Muscle layer of colon (tissue), 2 donors: Measurements from ENCODE around the gene JAZF1.

Source experiments
- H3K27ac ChIP-seq: one replicate; pipeline ENCODE4 v1.7.0; 2013; ENCODE audit warnings: low read depth, mild to moderate bottlenecking, low read length, moderate library complexity
- H3K27me3 ChIP-seq, 2 donors: one replicate each; pipeline ENCODE4 v1.7.0; 2013; ENCODE audit warnings: low read length in 2 of 2, mild to moderate bottlenecking in 2 of 2; ENCODE audit not compliant: insufficient read depth in 2 of 2, control insufficient read depth in 1 of 2
- H3K36me3 ChIP-seq: one replicate; pipeline ENCODE4 v1.7.0; 2013; ENCODE audit warnings: mild to moderate bottlenecking, low read length; ENCODE audit not compliant: insufficient read depth
- H3K4me1 ChIP-seq: one replicate; pipeline ENCODE4 v1.7.0; 2013; ENCODE audit warnings: mild to moderate bottlenecking, low read length; ENCODE audit not compliant: insufficient read depth
- H3K4me3 ChIP-seq, 2 donors: one replicate each; pipeline ENCODE4 v1.7.0; 2013; ENCODE audit warnings: low read length in 2 of 2, low read depth in 1 of 2, mild to moderate bottlenecking in 1 of 2, moderate library complexity in 1 of 2
- H3K9ac ChIP-seq: one replicate; pipeline ENCODE4 v1.7.0; 2013; ENCODE audit warnings: low read length
- H3K9me3 ChIP-seq: one replicate; pipeline ENCODE4 v1.7.0; 2013; ENCODE audit warnings: mild to moderate bottlenecking, low read length
- donor health status: abdominal sarcoma.
- donor health status: Adenocarcinoma of cecum.

Gene JAZF1

DNA sequence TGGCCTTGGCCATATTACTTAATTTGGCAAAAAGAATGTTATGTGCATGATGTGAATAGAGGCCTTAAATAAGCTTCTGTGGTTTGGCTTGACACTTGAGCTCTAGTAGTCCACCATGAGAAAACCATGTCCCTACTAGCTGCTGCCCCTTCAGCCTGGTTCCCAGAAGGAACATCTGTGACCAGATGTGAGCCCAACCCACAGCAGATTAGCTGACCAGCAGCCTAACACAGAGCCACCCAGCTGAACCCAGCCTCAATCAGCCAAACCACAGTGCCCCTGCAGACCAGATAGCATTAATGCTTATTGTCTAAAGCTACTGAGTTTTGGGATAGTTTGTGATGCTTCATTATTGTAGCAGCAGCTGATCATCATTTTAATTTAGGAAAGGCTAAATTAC lies 16.6 kb downstream of the JAZF1 start:
- Histone ChIP-seq H3K4me1 (peaks cover 30% of the 10 kb centered on the region), H3K36me3 (no peaks in the 10 kb centered on the region), H3K4me3 (no peak overlapping the region), H3K9ac (no peak overlapping the region), H3K9me3 (no peaks in the 10 kb centered on the region), H3K27ac (no peak overlapping the region), H3K27me3 (no peaks in the 10 kb centered on the region)

DNA sequence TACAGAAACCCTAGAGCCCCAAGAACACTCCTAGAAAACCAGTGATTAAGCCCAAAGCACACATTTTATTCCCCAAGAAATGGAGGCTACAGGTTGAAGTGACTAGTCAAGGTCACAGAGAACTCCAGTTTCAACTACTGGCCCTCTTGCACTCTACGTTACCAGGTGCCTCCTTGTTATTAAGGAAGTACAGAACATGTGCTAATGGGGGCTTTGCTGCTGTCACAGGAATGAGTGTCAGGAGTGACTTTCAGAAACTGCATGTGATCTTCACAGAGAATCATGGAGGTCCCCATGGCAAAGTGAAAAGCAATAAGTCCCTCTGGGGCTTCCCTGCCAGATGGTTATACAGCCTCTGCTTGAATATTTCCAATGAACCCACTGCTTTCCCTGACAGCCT lies 19.3 kb downstream of the JAZF1 start:
- Histone ChIP-seq H3K9ac (no peak overlapping the region), H3K4me1 (peaks cover 43% of the 10 kb centered on the region), H3K9me3 (no peaks in the 10 kb centered on the region), H3K27me3 (no peaks in the 10 kb centered on the region), H3K4me3 (no peak overlapping the region), H3K27ac (no peak overlapping the region), H3K36me3 (no peaks in the 10 kb centered on the region)

DNA sequence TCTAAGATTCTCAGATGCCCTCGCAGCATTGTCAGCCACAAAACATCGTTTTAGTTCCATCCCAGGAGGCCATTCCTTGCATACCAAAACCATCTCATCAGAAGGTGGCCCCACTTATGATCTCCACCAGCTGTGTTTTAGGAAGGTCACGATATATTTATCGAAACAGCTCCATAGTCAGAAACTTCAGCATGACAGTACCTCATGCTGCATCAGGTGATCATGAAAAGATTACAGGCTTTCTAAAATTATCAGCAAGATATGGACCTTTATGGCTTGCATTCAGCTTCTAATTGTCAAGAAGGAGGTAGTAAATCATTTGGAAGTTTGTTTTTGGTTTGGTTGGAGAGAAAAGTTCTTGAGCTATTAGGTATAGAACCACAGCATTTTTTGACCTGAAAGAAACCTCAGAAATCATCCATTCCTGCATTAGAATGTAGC lies 20.0 kb downstream of the JAZF1 start:
- Histone ChIP-seq H3K36me3 (no peaks in the 10 kb centered on the region), H3K27me3 (no peaks in the 10 kb centered on the region), H3K4me1 (peaks cover 44% of the 10 kb centered on the region), H3K9ac (no peak overlapping the region), H3K4me3 (no peak overlapping the region), H3K9me3 (no peaks in the 10 kb centered on the region), H3K27ac (peak overlapping the region; percentile 12)

DNA sequence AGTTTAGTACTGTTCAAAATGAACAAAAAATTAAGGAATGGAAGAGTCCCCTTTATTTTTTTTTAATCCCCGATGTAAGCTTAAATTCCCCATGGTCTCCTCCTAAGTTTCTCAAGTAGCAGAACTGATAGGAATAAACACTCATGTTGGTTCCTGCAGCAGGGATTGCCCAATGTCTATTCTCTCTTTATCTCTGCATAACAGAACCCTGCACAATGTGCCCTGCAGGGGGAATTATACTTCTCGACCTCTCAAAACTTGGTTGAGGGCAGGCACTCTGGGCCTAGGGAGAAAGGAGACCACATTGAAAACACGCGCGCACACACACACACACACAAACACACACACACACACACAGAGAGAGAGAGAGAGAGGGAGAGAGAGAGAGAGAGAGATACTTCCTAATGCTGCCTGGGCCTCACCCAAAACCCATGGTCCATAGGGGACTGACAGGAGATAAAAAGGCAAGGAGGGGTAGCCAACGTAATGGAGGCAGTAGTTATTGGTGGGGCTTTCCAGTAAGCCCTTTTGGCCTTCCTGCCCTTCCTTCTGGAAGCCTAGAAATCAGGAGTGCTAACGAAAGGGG lies 22.7 kb downstream of the JAZF1 start:
- Histone ChIP-seq H3K36me3 (no peaks in the 10 kb centered on the region), H3K27me3 (no peaks in the 10 kb centered on the region), H3K9ac (no peak overlapping the region), H3K4me1 (peaks cover 59% of the 10 kb centered on the region), H3K4me3 (no peak overlapping the region), H3K27ac (no peak overlapping the region), H3K9me3 (no peaks in the 10 kb centered on the region)

DNA sequence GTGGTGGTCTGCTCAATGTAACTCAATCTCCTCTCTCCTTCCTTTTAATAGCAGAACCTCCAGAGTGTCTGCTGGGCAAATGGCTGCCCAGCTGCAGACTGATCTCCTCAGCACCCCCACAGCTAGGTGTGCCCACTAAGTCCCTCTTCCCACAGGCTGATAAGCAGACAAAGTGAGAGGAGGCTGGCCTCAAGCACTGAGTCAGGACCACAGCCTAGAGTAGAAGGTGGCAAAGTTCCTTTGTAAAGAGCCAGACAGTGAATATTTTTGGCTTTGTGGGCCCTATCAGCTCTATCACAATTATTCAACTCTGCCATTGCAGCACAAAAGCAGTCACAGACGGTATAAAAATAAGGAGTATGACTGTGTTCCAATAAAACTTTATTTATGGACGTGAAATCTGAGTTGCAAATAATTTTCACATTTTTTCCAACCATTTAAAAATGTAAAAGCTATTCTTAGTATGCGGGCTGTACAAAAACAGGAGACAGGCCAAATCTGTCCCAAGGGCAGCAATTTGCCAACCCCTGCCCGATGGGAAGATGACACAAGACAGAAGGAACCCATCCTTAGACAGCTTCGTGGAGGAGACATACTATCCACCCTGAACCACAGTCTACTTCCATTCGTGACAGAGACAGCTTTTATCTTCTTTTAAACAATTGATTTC lies 23.4 kb downstream of the JAZF1 start:
- Histone ChIP-seq H3K4me1 (peaks cover 59% of the 10 kb centered on the region), H3K27ac (no peak overlapping the region), H3K9ac (no peak overlapping the region), H3K9me3 (no peaks in the 10 kb centered on the region), H3K36me3 (no peaks in the 10 kb centered on the region), H3K27me3 (no peaks in the 10 kb centered on the region), H3K4me3 (no peak overlapping the region)

DNA sequence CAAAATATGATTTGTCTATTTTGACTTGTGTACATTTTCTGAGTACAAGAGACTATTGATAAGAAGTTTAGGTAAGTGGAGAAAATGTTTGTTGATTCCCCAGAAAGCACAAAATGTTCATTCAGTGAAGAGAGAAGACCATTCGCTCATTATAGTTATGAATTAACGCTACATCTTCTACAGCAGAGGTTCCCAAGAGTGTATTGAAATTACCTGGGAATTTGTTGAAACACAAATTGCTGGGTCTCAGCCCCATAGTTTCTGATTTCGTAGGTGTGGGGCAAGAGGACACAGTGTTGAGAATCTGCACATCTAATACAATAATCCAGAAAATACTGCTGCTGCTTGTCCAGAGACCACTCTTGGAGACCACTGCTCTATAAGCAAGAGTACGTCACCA lies 24.2 kb downstream of the JAZF1 start:
- Histone ChIP-seq H3K36me3 (no peaks in the 10 kb centered on the region), H3K9me3 (no peaks in the 10 kb centered on the region), H3K4me1 (peaks cover 59% of the 10 kb centered on the region), H3K27me3 (no peaks in the 10 kb centered on the region), H3K4me3 (no peak overlapping the region), H3K9ac (no peak overlapping the region), H3K27ac (no peak overlapping the region)

DNA sequence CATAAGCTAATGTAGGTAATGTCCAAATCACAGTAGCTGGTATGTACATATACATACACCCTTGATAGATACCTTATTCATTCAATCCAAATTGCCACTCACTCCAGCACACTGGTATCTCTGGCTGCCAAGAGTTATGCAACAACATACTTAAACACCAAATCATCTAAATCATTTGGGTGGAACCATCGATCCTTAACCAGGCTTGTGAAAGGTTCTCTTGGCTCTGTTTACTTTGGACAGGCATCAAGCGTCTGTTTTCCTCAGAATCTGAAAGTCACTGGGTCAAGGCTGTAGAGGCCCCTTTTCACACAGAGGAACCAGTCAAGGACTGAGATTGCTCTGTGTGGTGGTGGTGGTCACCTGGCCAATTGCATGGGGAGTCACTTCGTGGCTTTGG lies 24.6 kb downstream of the JAZF1 start:
- H3K4me1 ChIP-seq = peaks cover 59% of the 10 kb centered on the region
- H3K9ac ChIP-seq = no peak overlapping the region
- no peaks in the 10 kb centered on the region for H3K27me3 ChIP-seq
- no peak overlapping the region for H3K27ac ChIP-seq
- no peaks in the 10 kb centered on the region for H3K36me3 ChIP-seq
- H3K4me3 ChIP-seq = no peak overlapping the region
- H3K9me3 ChIP-seq = no peaks in the 10 kb centered on the region

DNA sequence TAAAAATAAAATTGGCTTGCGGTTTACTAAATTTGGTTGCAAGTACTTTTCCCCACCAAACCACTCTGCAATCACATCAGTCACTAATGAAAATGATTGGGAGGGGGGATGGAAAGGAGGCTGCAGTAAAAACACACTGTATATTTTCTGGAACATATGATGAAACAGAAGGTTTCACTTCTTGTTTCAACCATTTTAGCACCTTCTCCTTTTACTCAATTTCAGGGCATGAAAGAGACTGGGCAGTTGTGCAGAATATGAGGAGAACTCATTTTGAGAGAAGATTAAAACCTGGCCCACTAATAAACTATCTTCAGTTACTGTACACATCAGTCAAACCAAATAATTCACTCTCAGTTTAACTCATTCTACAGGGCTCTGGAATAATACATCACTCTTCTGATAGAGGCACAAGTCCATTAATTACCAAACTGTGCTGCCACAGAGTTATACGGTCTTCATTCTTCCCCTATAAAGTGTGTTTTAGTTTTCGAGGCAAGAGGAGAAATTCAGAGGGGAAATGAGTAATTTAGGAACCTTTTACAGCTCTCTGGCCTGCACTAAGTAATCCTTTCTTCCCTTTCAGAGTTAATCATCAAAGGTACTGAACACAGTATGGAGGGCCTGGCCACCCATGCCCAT lies 25.5 kb downstream of the JAZF1 start:
- no peak overlapping the region for H3K27ac ChIP-seq
- H3K4me1 ChIP-seq = peaks cover 53% of the 10 kb centered on the region
- no peak overlapping the region for H3K4me3 ChIP-seq
- H3K9ac ChIP-seq = no peak overlapping the region
- H3K27me3 ChIP-seq = no peaks in the 10 kb centered on the region
- H3K36me3 ChIP-seq = no peaks in the 10 kb centered on the region
- H3K9me3 ChIP-seq = no peaks in the 10 kb centered on the region

DNA sequence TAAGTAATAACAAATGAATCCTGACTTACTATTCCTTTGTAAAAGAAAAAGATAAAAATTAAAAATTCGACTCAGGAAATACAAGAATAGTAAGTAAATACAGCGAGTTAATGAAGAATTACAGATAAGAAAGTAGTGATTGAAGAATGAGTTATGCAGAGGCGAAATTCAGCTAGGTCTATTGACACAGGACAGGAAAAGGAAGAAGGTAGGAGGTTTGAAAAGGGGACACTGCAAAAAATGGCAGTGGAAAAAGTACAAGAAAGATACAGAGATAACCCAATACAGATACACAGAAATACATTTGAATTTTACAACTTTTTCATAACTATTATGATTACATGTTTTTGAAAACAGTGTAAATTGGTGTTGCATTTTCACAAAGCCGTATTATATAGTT lies 28.0 kb downstream of the JAZF1 start:
- Histone ChIP-seq H3K4me1 (peaks cover 55% of the 10 kb centered on the region), H3K4me3 (no peak overlapping the region), H3K36me3 (no peaks in the 10 kb centered on the region), H3K27ac (no peak overlapping the region), H3K9ac (no peak overlapping the region), H3K9me3 (no peaks in the 10 kb centered on the region), H3K27me3 (no peaks in the 10 kb centered on the region)

DNA sequence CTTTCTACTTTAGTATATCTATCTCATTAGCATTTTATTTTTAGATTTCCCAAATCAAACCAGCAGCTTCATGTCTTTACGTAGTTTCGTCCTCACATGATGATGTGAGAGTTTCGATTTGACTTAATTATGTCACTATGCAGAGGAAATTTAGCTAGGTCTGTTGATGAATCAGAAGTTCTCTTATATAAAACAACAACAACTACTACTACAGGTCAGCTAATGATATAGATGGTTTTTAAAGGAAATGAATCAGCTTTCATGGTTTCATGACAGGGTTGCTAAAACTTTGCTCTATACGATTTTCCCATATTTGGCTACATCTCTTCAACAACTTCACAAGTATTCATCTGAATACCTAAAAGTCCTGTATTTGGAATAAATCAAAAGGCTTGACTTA lies 28.6 kb downstream of the JAZF1 start:
- Histone ChIP-seq H3K4me1 (peaks cover 48% of the 10 kb centered on the region), H3K27ac (no peak overlapping the region), H3K4me3 (no peak overlapping the region), H3K27me3 (no peaks in the 10 kb centered on the region), H3K9ac (no peak overlapping the region), H3K36me3 (no peaks in the 10 kb centered on the region), H3K9me3 (no peaks in the 10 kb centered on the region)

DNA sequence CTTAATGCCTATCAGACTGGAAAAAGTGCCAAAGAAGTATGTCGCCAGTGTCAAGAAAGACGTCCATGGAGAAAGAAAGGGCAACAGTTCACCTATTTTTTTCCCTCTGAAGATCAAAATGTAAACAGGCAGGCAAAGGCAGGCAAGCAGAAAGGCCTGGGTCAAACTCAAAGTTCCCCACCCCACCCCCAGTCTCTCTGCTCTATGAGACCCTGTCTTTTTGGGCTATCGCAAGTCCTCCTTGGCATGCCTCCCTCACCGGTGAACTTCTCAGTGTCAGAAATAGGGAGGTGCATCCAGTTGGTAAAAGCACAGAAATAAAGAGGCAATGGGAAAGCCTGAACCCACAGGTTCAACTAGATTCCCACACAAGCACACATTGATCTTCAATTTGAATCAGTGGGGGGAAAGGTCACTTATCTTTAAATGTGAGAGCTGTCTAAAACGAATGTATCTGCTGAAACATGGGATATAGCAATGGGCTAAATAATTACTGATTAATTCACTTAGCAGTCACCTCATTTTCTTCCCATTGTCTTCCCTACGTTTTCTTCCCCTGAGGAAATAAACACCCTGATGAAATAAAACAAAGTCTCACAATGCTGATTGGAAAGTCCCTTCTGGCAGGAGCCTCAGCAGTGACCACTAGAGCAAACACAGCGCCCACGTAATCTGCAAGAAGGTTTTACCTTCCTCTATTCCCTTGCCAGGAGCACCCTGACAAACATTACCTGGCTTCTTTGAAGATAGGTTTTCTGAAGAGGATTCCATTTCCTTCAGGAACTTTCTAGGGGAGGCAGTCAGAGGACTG lies 31.1 kb downstream of the JAZF1 start:
- H3K4me1 ChIP-seq = peaks cover 24% of the 10 kb centered on the region
- no peaks in the 10 kb centered on the region for H3K27me3 ChIP-seq
- H3K9ac ChIP-seq = no peak overlapping the region
- no peaks in the 10 kb centered on the region for H3K9me3 ChIP-seq
- H3K27ac ChIP-seq = no peak overlapping the region
- H3K36me3 ChIP-seq = no peaks in the 10 kb centered on the region
- no peak overlapping the region for H3K4me3 ChIP-seq
